OCI-LY7 (cell line): ENCODE data around the gene CYP8B1. TPM values are rescaled to one million over a fixed set of nuclear protein-coding genes. Genes with fewer than 3 reads are reported as not detected.
A peak's percentile ranks its signal among the peaks of the same experiment; 100 is the strongest.

Experiments
- BruUV-seq: library from RNA; stranded (reverse); fragments of 400-500 nt; replicated peaks from 2 replicates; lab custom pipeline; 2021; lab: Mats Ljungman, UMichigan
- CTCF ChIA-PET: fragments of 300-600 bp; sonication (Branson Sonifier 250); formaldehyde crosslinking; loops from one replicate; lab custom pipeline; 2022; ENCODE audit warnings: antibody characterized with exemption; ENCODE audit not compliant: unreplicated experiment; lab: Charles Lee
- POLR2A ChIA-PET: fragments of 300-600 bp; sonication (Branson Sonifier 250); formaldehyde crosslinking; loops from one replicate; lab custom pipeline; 2022; ENCODE audit warnings: antibody characterized with exemption; lab: Charles Lee
- DNase-seq: peaks from one replicate; pipeline ENCODE4 v3.0.0-alpha.2; 2015; ENCODE audit warnings: low spot score
- H2AFZ ChIP-seq: fragments of 200-600 bp; sonication (generic), shearing (Covaris generic); 2 replicates; pipeline ENCODE4 v1.6.1; 2014; ENCODE audit warnings: mild to moderate bottlenecking, antibody characterized with exemption, low read length, moderate library complexity
- H3K27ac ChIP-seq: fragments of 200-600 bp; sonication (generic); 2 replicates; pipeline ENCODE4 v1.5.1; 2014; ENCODE audit warnings: mixed run types, low read depth, mild to moderate bottlenecking, moderate library complexity, low read length, inconsistent platforms; ENCODE audit not compliant: poor library complexity, severe bottlenecking
- H3K36me3 ChIP-seq: fragments of 200-600 bp; sonication (generic); 2 replicates; pipeline ENCODE4 v1.6.1; 2014; ENCODE audit warnings: mild to moderate bottlenecking, antibody characterized with exemption, low read length, moderate library complexity, mixed read lengths; ENCODE audit not compliant: insufficient read depth
- H3K4me1 ChIP-seq: fragments of 200-600 bp; sonication (generic); 2 replicates; pipeline ENCODE4 v1.5.1; 2014; ENCODE audit warnings: mild to moderate bottlenecking, low read length; ENCODE audit not compliant: insufficient read depth, poor library complexity, severe bottlenecking
- H3K4me2 ChIP-seq: fragments of 200-600 bp; sonication (generic); 2 replicates; pipeline ENCODE4 v1.6.1; 2014; ENCODE audit warnings: mild to moderate bottlenecking, low read length
- H3K4me3 ChIP-seq: fragments of 200-600 bp; sonication (generic); 2 replicates; pipeline ENCODE4 v1.5.1; 2014; ENCODE audit warnings: mild to moderate bottlenecking, low read depth, low read length; ENCODE audit not compliant: poor library complexity, severe bottlenecking
- H3K79me2 ChIP-seq: fragments of 200-600 bp; sonication (generic); 2 replicates; pipeline ENCODE4 v1.6.1; 2016; ENCODE audit warnings: low read depth, mild to moderate bottlenecking, low read length, moderate library complexity, mixed read lengths; ENCODE audit not compliant: insufficient read depth
- H3K9me2 ChIP-seq: fragments of 200-600 bp; sonication (generic); 2 replicates; pipeline ENCODE4 v1.6.1; 2016; ENCODE audit warnings: mild to moderate bottlenecking, low read length, mixed read lengths; ENCODE audit not compliant: insufficient read depth
- H3K9me3 ChIP-seq: fragments of 200-600 bp; sonication (generic); 2 replicates; pipeline ENCODE4 v1.6.1; 2014; ENCODE audit warnings: mild to moderate bottlenecking, mixed run types, low read length, mixed read lengths
- H4K20me1 ChIP-seq: fragments of 200-600 bp; sonication (generic); 2 replicates; pipeline ENCODE4 v1.6.1; 2014; ENCODE audit warnings: mild to moderate bottlenecking, antibody characterized with exemption, low read length, moderate library complexity, mixed read lengths; ENCODE audit not compliant: insufficient read depth
- CTCF ChIP-seq: fragments of 200-600 bp; sonication (generic); conservative IDR thresholded peaks from 2 replicates; pipeline ENCODE4 v1.5.1; 2014; ENCODE audit warnings: mild to moderate bottlenecking, antibody characterized with exemption, low read length, moderate library complexity, mixed read lengths
- EZH2phosphoT487 ChIP-seq: fragments of 200-600 bp; sonication (generic); IDR thresholded peaks from 2 replicates; pipeline ENCODE4 v1.6.1; 2018; ENCODE audit warnings: low read depth, borderline replicate concordance, mild to moderate bottlenecking, mixed run types, antibody characterized with exemption, low read length, moderate library complexity, mixed read lengths
- intact Hi-C: fragments of 100-400 bp; cut with micrococcal nuclease; formaldehyde crosslinking; loops from one replicate; pipeline ENCODE4 v1.10.0; 2022; ENCODE audit not compliant: unreplicated experiment
- total RNA-seq, 2 experiments: library from RNA; depleted of rRNA in 1 of 2; stranded (reverse); fragments of >200 nt in 1 of 2; shearing (Covaris generic) in 1 of 2; gene quantifications; 2 replicates each; pipeline ENCODE4 v1.2.3, GENCODE V29; 2014 to 2022

The CYP8B1 gene
- total RNA-seq, 2 experiments from 2014 or later, result not detected

GRCh38 chr3:42830437-42831320 lies 45.0 kb downstream of the CYP8B1 start:
- Histone ChIP-seq H3K9me2 (no peaks in the 10 kb centered on the region), H4K20me1 (no peaks in the 10 kb centered on the region), H3K4me3 (no peak overlapping the region), H3K79me2 (no peaks in the 10 kb centered on the region), H3K36me3 (no peaks in the 10 kb centered on the region), H3K9me3 (no peaks in the 10 kb centered on the region), H3K4me1 (no peaks in the 10 kb centered on the region), H3K4me2 (no peak overlapping the region), H3K27ac (no peak overlapping the region), H2AFZ (no peak overlapping the region)
- peak; percentile 35 for DNase-seq
- BruUV-seq, result no TSS peak
- CTCF ChIA-PET, result interaction anchor here (1.2 kb wide), 1 partner anchor 50 kb away, joined by 10 read pairs; no protein-coding TSS in a partner anchor
- POLR2A ChIA-PET, result interaction anchor here (0.7 to 1.4 kb wide), 2 partner anchors 51 to 52 kb away, joined by 3 read pairs; no protein-coding TSS in a partner anchor
- intact Hi-C loops, result loop anchor here (1.0 to 2.0 kb wide), 2 partner anchors 50 to 51 kb away; no protein-coding TSS in a partner anchor
- TF ChIP-seq CTCF (peak; percentile 50), EZH2phosphoT487 (no peak)

GRCh38 chr3:42829628-42830436 lies 45.8 kb downstream of the CYP8B1 start:
- POLR2A ChIA-PET, result no interaction called here
- intact Hi-C loops, result loop anchor here (2.0 kb wide), 1 partner anchor 49 kb away; no protein-coding TSS in a partner anchor
- Histone ChIP-seq H2AFZ (no peak overlapping the region), H3K79me2 (no peaks in the 10 kb centered on the region), H3K9me3 (no peaks in the 10 kb centered on the region), H3K4me2 (no peak overlapping the region), H3K9me2 (no peaks in the 10 kb centered on the region), H3K4me3 (no peak overlapping the region), H3K27ac (no peak overlapping the region), H3K4me1 (no peaks in the 10 kb centered on the region), H3K36me3 (no peaks in the 10 kb centered on the region), H4K20me1 (no peaks in the 10 kb centered on the region)
- no peak for DNase-seq
- BruUV-seq, result no TSS peak
- CTCF ChIA-PET, result interaction anchor here (1.0 kb wide), 1 partner anchor 15 kb away, joined by 4 read pairs; no protein-coding TSS in a partner anchor
- TF ChIP-seq EZH2phosphoT487 (no peak), CTCF (no peak)
